B cell (primary cell): ENCODE measurements around the gene FAXC. TPM values are rescaled to one million over a fixed set of nuclear protein-coding genes. Genes with fewer than 3 reads are reported as not detected.
A peak's percentile ranks its signal among the peaks of the same experiment; 100 is the strongest.

Source experiments
- ATAC-seq: fragments of 200-7000 bp; cut with Tn5 transposase; one replicate; pipeline ENCODE4 v1.10.0; 2021; ENCODE audit warnings: low read depth, mild to moderate bottlenecking, moderate number of reproducible peaks, moderate library complexity
- CTCF ChIA-PET: fragments of 350-600 bp; sonication (Branson Sonifier 250); formaldehyde crosslinking; loops from one replicate; lab custom pipeline; 2021; ENCODE audit warnings: antibody characterized with exemption, inconsistent platforms; lab: Charles Lee
- POLR2A ChIA-PET: fragments of 350-600 bp; sonication (Branson Sonifier 250); formaldehyde crosslinking; loops from one replicate; lab custom pipeline; 2021; ENCODE audit warnings: antibody characterized with exemption; lab: Charles Lee
- DNase-seq: peaks from one replicate; pipeline ENCODE4 v3.0.0; 2013
- H2AFZ ChIP-seq: 2 replicates; pipeline ENCODE4 v1.6.1; 2012; ENCODE audit warnings: mild to moderate bottlenecking, low read depth, low read length; ENCODE audit not compliant: insufficient read depth, poor library complexity, severe bottlenecking
- H3K27ac ChIP-seq, 2 donors: 1 replicate in 1 of 2; 2 replicates in 1 of 2; pipeline ENCODE4 v1.5.1; 2012 to 2013; ENCODE audit warnings: low read length in 2 of 2, mild to moderate bottlenecking in 2 of 2, moderate library complexity in 1 of 2
- H3K27me3 ChIP-seq, 4 experiments: fragments of 200-600 bp in 1 of 4; sonication (generic) in 1 of 4; replicated peaks in 1 of 4; 1 replicate in 2 of 4; 2 replicates in 2 of 4; pipeline versions ENCODE4 v1.6.1 to v1.7.0; 2013 to 2016; ENCODE audit warnings: low read length in 3 of 4, mild to moderate bottlenecking in 2 of 4, mixed read lengths in 1 of 4, moderate library complexity in 1 of 4; ENCODE audit not compliant: insufficient read depth in 4 of 4, control insufficient read depth in 3 of 4; ENCODE audit errors: control extremely low read depth in 1 of 4
- H3K36me3 ChIP-seq, 2 experiments: replicated peaks in 1 of 2; 1 replicate in 1 of 2; 2 replicates in 1 of 2; pipeline versions ENCODE4 v1.6.1 to v1.7.1; 2013; ENCODE audit warnings: low read length in 1 of 2; ENCODE audit not compliant: insufficient read depth in 2 of 2, control insufficient read depth in 1 of 2; ENCODE audit errors: control extremely low read depth in 1 of 2, extremely low read depth in 1 of 2
- H3K4me1 ChIP-seq, 2 donors: fragments of 200-600 bp in 1 of 2; sonication (generic) in 1 of 2; 1 replicate in 1 of 2; 2 replicates in 1 of 2; pipeline versions ENCODE4 v1.5.1 to v1.6.1; 2013 to 2017; ENCODE audit warnings: low read length in 2 of 2; ENCODE audit not compliant: control insufficient read depth in 2 of 2, insufficient read depth in 2 of 2
- H3K4me2 ChIP-seq: replicated peaks from 2 replicates; pipeline ENCODE3; 2012; ENCODE audit warnings: mild to moderate bottlenecking, low read depth, low read length; ENCODE audit not compliant: poor library complexity, severe bottlenecking
- H3K4me3 ChIP-seq, 5 experiments: fragments of 200-600 bp in 1 of 5; sonication (generic) in 1 of 5; 1 replicate in 3 of 5; 2 replicates in 2 of 5; pipeline versions ENCODE4 v1.5.1 to v1.7.0; 2011 to 2016; ENCODE audit warnings: low read length in 4 of 5, mild to moderate bottlenecking in 4 of 5, low read depth in 2 of 5, control low read depth in 1 of 5, moderate library complexity in 1 of 5; ENCODE audit not compliant: insufficient read depth in 1 of 5; ENCODE audit errors: control extremely low read depth in 1 of 5, extremely low read depth in 1 of 5
- H3K79me2 ChIP-seq: fragments of 200-600 bp; sonication (generic); one replicate; pipeline ENCODE4 v1.6.0; 2016; ENCODE audit warnings: low read length; ENCODE audit not compliant: control insufficient read depth, insufficient read depth
- H3K9ac ChIP-seq: fragments of 200-600 bp; sonication (generic); 2 replicates; pipeline ENCODE4 v1.6.1; 2017; ENCODE audit warnings: mild to moderate bottlenecking, low read length, moderate library complexity
- H3K9me3 ChIP-seq, 3 donors: one replicate each; pipeline versions ENCODE4 v1.6.1 to v1.7.1; 2013; ENCODE audit warnings: low read length in 2 of 3; ENCODE audit not compliant: control insufficient read depth in 2 of 3, insufficient read depth in 1 of 3; ENCODE audit errors: control extremely low read depth in 1 of 3
- H4K20me1 ChIP-seq: 2 replicates; pipeline ENCODE4 v1.6.0; 2012; ENCODE audit warnings: mild to moderate bottlenecking, low read length; ENCODE audit not compliant: insufficient read depth, control insufficient read depth, poor library complexity, severe bottlenecking
- H3K27ac Mint-ChIP-seq: one replicate; pipeline ENCODE4 v1.8.0; 2021; ENCODE audit warnings: mixed read lengths
- H3K27me3 Mint-ChIP-seq: one replicate; pipeline ENCODE4 v1.8.0; 2021; ENCODE audit warnings: mixed read lengths
- H3K4me1 Mint-ChIP-seq: one replicate; pipeline ENCODE4 v1.8.0; 2021; ENCODE audit warnings: mixed read lengths
- H3K4me3 Mint-ChIP-seq: one replicate; pipeline ENCODE4 v1.8.0; 2021; ENCODE audit warnings: mixed read lengths
- H3K9me3 Mint-ChIP-seq: one replicate; pipeline ENCODE4 v1.8.0; 2022; ENCODE audit warnings: mixed read lengths; ENCODE audit not compliant: insufficient read depth
- EZH2 ChIP-seq: IDR thresholded peaks from 2 replicates; pipeline ENCODE4 v1.6.1; 2012; ENCODE audit warnings: borderline replicate concordance, low read depth, mild to moderate bottlenecking, moderate library complexity, low read length; ENCODE audit not compliant: insufficient read depth, poor library complexity, severe bottlenecking
- WGBS: methylation state at CpG from one replicate; pipeline ENCODE4 v1.1.5; 2013; ENCODE audit warnings: missing lambda C conversion rate; ENCODE audit not compliant: insufficient coverage; 5-methylcytosine and 5-hydroxymethylcytosine counted together
- intact Hi-C: fragments of 100-400 bp; cut with micrococcal nuclease; formaldehyde crosslinking; loops from one replicate; pipeline ENCODE4 v1.10.0; 2022
- polyA plus RNA-seq: library from polyadenylated mRNA; depleted of rRNA; stranded (reverse); fragments of >200 nt; gene quantifications from 2 replicates; pipeline ENCODE4 v1.2.3, GENCODE V29; 2012
- total RNA-seq, 2 donors: library from RNA; stranded (reverse); fragments of 120-200 nt in 1 of 2; gene quantifications; 1 replicate in 1 of 2; 2 replicates in 1 of 2; pipeline versions ENCODE4 v1.2.3 to v1.2.4, GENCODE V29; 2013 to 2022
- TF ChIP-seq, protein P1 (sequence below): fragments of 200-600 bp; IDR thresholded peaks from one replicate; pipeline ENCODE4 v1.8.0; 2022; ENCODE audit warnings: antibody characterized with exemption, mild to moderate bottlenecking

The FAXC gene
- total and polyA plus RNA-seq, 2 donors (not counting 1 experiment from before 2014, with no cell fraction given): not detected

DNA sequence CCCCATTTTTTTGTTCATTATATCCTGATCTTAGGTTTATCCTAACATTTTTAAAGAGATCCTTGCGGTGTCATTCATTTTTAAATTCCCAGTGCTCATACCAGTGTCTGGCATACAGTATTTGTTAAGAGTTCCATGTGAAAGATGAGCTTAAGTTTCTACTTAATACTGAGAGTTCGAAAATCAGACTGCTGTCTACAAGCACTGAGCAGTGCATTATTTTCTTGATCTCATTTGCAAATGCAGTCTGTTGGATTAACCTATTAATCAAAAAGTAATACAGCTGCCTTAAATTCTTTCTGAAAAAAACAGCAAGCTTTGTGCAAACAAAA, 43.9 kb upstream of the FAXC start:
- peaks cover 0 to 2% of the 10 kb centered on the region in 2 experiments for H3K36me3 ChIP-seq
- peak overlapping the region; percentile 88 for H3K9ac ChIP-seq
- peak overlapping the region; percentile 78 for H3K4me2 ChIP-seq
- DNase-seq (no peak), ATAC-seq (no peak)
- no CpG with 5 or more reads among the region's 2 CpGs for WGBS
- TF ChIP-seq EZH2: no peak
- TF ChIP-seq, protein P1, sequence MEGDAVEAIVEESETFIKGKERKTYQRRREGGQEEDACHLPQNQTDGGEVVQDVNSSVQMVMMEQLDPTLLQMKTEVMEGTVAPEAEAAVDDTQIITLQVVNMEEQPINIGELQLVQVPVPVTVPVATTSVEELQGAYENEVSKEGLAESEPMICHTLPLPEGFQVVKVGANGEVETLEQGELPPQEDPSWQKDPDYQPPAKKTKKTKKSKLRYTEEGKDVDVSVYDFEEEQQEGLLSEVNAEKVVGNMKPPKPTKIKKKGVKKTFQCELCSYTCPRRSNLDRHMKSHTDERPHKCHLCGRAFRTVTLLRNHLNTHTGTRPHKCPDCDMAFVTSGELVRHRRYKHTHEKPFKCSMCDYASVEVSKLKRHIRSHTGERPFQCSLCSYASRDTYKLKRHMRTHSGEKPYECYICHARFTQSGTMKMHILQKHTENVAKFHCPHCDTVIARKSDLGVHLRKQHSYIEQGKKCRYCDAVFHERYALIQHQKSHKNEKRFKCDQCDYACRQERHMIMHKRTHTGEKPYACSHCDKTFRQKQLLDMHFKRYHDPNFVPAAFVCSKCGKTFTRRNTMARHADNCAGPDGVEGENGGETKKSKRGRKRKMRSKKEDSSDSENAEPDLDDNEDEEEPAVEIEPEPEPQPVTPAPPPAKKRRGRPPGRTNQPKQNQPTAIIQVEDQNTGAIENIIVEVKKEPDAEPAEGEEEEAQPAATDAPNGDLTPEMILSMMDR: no peak
- no peaks in the 10 kb centered on the region for H3K9me3 Mint-ChIP-seq
- H3K27me3 ChIP-seq: no peaks in the 10 kb centered on the region
- CTCF ChIA-PET: interaction anchor here (0.8 to 1.3 kb wide), 3 partner anchors 26 to 63 kb away, joined by 3 to 6 read pairs (median 6); no protein-coding TSS in a partner anchor
- H4K20me1 ChIP-seq: no peaks in the 10 kb centered on the region
- peak overlapping the region; percentile 96 for H2AFZ ChIP-seq
- peak overlapping the region; percentile 89 for H3K27ac Mint-ChIP-seq
- no peaks in the 10 kb centered on the region for H3K9me3 ChIP-seq
- peak overlapping the region; percentile 57 to 94 (median 81) for H3K4me3 ChIP-seq
- peak overlapping the region in 1 of 2 donors; percentile 74 for H3K27ac ChIP-seq
- intact Hi-C loops: no loop called here
- peak overlapping the region; percentile 95 for H3K4me3 Mint-ChIP-seq
- no peaks in the 10 kb centered on the region for H3K79me2 ChIP-seq
- POLR2A ChIA-PET: interaction anchor here (0.9 kb wide), 1 partner anchor 25 kb away, joined by 3 read pairs; no protein-coding TSS in a partner anchor
- peaks cover 15% of the 10 kb centered on the region for H3K4me1 Mint-ChIP-seq
- no peaks in the 10 kb centered on the region for H3K27me3 Mint-ChIP-seq
- H3K4me1 ChIP-seq: peaks cover 5 to 12% of the 10 kb centered on the region in 2 donors

DNA sequence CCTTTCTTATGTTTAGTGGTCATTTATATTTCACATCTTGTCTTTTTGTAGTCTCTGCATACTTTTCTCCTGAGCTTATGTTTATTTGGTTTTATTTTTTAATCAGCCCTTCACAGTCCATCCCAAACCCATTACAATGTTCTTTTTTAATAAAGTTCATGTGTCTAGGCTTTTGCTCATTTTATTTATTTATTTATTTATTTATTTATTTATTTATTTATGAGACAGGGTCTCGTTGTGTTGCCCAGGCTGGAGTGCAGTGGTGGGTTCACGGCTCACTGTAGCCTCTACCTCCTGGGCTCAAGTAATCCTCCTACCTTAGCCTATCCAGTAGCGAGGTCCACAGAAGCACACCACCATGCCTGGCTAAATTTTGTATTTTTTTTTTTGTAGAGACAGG, 41.4 kb upstream of the FAXC start:
- intact Hi-C loops: no loop called here
- TF ChIP-seq EZH2: no peak
- TF ChIP-seq, protein P1: no peak
- no peak overlapping the region for H3K4me3 ChIP-seq
- ATAC-seq: no peak
- no peak overlapping the region for H3K9ac ChIP-seq
- POLR2A ChIA-PET: no interaction called here
- Mint-ChIP-seq H3K4me1 (peaks cover 15% of the 10 kb centered on the region), H3K27ac (no peak overlapping the region), H3K9me3 (no peaks in the 10 kb centered on the region), H3K4me3 (no peak overlapping the region), H3K27me3 (no peaks in the 10 kb centered on the region)
- no peaks in the 10 kb centered on the region for H3K79me2 ChIP-seq
- H2AFZ ChIP-seq: no peak overlapping the region
- DNase-seq: no peak
- H3K27ac ChIP-seq: no peak overlapping the region
- CTCF ChIA-PET: no interaction called here
- H3K36me3 ChIP-seq: no peaks in the 10 kb centered on the region
- H3K9me3 ChIP-seq: no peaks in the 10 kb centered on the region
- no CpG with 5 or more reads among the region's 3 CpGs for WGBS
- H3K4me1 ChIP-seq: peaks cover 5 to 12% of the 10 kb centered on the region in 2 donors
- no peaks in the 10 kb centered on the region for H3K27me3 ChIP-seq
- no peaks in the 10 kb centered on the region for H4K20me1 ChIP-seq
- H3K4me2 ChIP-seq: no peak overlapping the region
